A549 (cell line): ENCODE data around the gene HSPA4. TPM values are rescaled to one million over a fixed set of nuclear protein-coding genes. Genes with fewer than 3 reads are reported as not detected.
"Not testable (repeated sequence)": the region's sequence is repeated elsewhere in the genome, so short reads cannot be mapped to it uniquely, and the experiment has no call there.

Source experiments
- ATAC-seq, 2 experiments: fragments of 200-7000 bp in 1 of 2; fragments of >200 bp in 1 of 2; cut with Nextera tagmentation in 1 of 2; cut with Tn5 transposase in 1 of 2; 3 replicates each; pipeline versions ENCODE4 v1.8.0 to v1.9.1; 2018 to 2020; ENCODE audit warnings: mild to moderate bottlenecking in 1 of 2, moderate library complexity in 1 of 2
- CTCF ChIA-PET: fragments of 300-600 bp; sonication (Branson Sonifier 250); formaldehyde crosslinking; extraction: SDS; loops from one replicate; lab custom pipeline; 2021; ENCODE audit warnings: antibody characterized with exemption, inconsistent platforms; lab: Yijun Ruan, JAX
- POLR2A ChIA-PET: fragments of 350-600 bp; formaldehyde crosslinking; extraction: SDS; loops from one replicate; lab custom pipeline; 2021; ENCODE audit warnings: antibody characterized with exemption, inconsistent platforms; lab: Yijun Ruan, JAX
- DNase-seq, 2 experiments: peaks; one replicate each; pipeline versions ENCODE4 v3.0.0 to v3.0.0-alpha.2; 2011 to 2016; ENCODE audit warnings: low read depth in 1 of 2, low spot score in 1 of 2
- FAIRE-seq: peaks from 2 replicates; lab custom pipeline; 2011; peaks lifted over from hg19 to GRCh38; lab: Jason Lieb, UNC
- H3K27ac ChIP-seq, 2 experiments: fragments of >200 bp; sonication (Bioruptor Twin); formaldehyde crosslinking; 3 replicates each; pipeline ENCODE4 v1.5.1; 2016 to 2017
- H3K4me1 ChIP-seq: fragments of >200 bp; sonication (Bioruptor Twin); formaldehyde crosslinking; 3 replicates; pipeline ENCODE4 v1.6.1; 2016
- H3K4me2 ChIP-seq: fragments of >200 bp; sonication (Bioruptor Twin); formaldehyde crosslinking; 3 replicates; pipeline ENCODE4 v1.6.1; 2016
- H3K4me3 ChIP-seq: fragments of >200 bp; sonication (Bioruptor Twin); formaldehyde crosslinking; 3 replicates; pipeline ENCODE4 v1.5.1; 2016
- H3K9me3 ChIP-seq: fragments of >200 bp; sonication (Bioruptor Twin); formaldehyde crosslinking; 3 replicates; pipeline ENCODE4 v1.6.1; 2016
- BHLHE40 ChIP-seq: IDR thresholded peaks from 2 replicates; pipeline ENCODE4 v1.6.1; 2012; ENCODE audit warnings: low read depth, low read length, inconsistent platforms
- E2F6 ChIP-seq: IDR thresholded peaks from 2 replicates; pipeline ENCODE4 v1.6.1; 2012; ENCODE audit warnings: low read depth, borderline replicate concordance
- FOSL2 ChIP-seq, 2 experiments: fragments of 450-650 bp in 1 of 2; fragments of >200 bp in 1 of 2; sonication (Bioruptor Twin) in 1 of 2; formaldehyde crosslinking; IDR thresholded peaks; 2 replicates each; pipeline versions ENCODE4 v1.5.0 to v1.6.1; 2016 to 2020; ENCODE audit warnings: mild to moderate bottlenecking in 1 of 2, moderate library complexity in 1 of 2
- HEYL ChIP-seq: fragments of 250-450 bp; sonication (Bioruptor Pico); IDR thresholded peaks from 2 replicates; pipeline ENCODE4 v1.8.0; 2021; ENCODE audit warnings: mild to moderate bottlenecking, moderate library complexity
- HOXA7 ChIP-seq: fragments of 250-450 bp; sonication (Bioruptor Pico); IDR thresholded peaks from 2 replicates; pipeline ENCODE4 v1.5.0; 2020; ENCODE audit warnings: mild to moderate bottlenecking, moderate library complexity
- MYC ChIP-seq: IDR thresholded peaks from 2 replicates; pipeline ENCODE4 v1.6.1; 2012; ENCODE audit warnings: mild to moderate bottlenecking, inconsistent platforms, low read length, improper control_type of control experiment, borderline replicate concordance
- NPAS2 ChIP-seq: fragments of 250-450 bp; sonication (Bioruptor Pico); IDR thresholded peaks from 2 replicates; pipeline ENCODE4 v1.8.0; 2022; ENCODE audit warnings: mild to moderate bottlenecking, moderate library complexity, borderline replicate concordance
- POLR2A ChIP-seq: IDR thresholded peaks from 2 replicates; pipeline ENCODE4 v1.6.1; 2012; ENCODE audit warnings: mild to moderate bottlenecking, low read length
- REST ChIP-seq: fragments of 200-600 bp; sonication (generic); IDR thresholded peaks from 2 replicates; pipeline ENCODE4 v1.6.1; 2016; ENCODE audit warnings: antibody characterized with exemption, mild to moderate bottlenecking, moderate library complexity
- RNF2 ChIP-seq: fragments of 200-600 bp; sonication (generic); IDR thresholded peaks from 2 replicates; pipeline ENCODE4 v1.6.1; 2016; ENCODE audit warnings: low read depth, mild to moderate bottlenecking, antibody characterized with exemption, moderate library complexity, borderline replicate concordance
- WGBS: methylation state at CpG from one replicate; pipeline ENCODE4 v1.1.6; 2017; ENCODE audit errors: missing lambda C conversion rate; 5-methylcytosine and 5-hydroxymethylcytosine counted together
- polyA plus RNA-seq, 4 experiments: library from polyadenylated mRNA; depleted of rRNA in 3 of 4; stranded (reverse); fragments of >200 nt; fragmentation: RNase III in 1 of 4; extraction: RNeasy Plus Mini Kit Qiagen cat#74134 plus additional on column Dnase treatment in 1 of 4; gene quantifications; 2 replicates in 3 of 4; 3 replicates in 1 of 4; pipeline ENCODE4 v1.2.3, GENCODE V29; 2011 to 2017

Gene HSPA4
- polyA plus RNA-seq, 2 of the 4 experiments (the other 2 are of a cell fraction) = 160 to 166 TPM

GRCh38 chr5:133129950-133130349 is 78.1 kb downstream of the HSPA4 start (continued):
- no peak for TF ChIP-seq REST
- TF ChIP-seq HOXA7 (CRISPR knock-in tag) = no peak

- H3K27ac ChIP-seq = no peak overlapping the region
- H3K4me2 ChIP-seq = peak overlapping the region; percentile 7; the same call in 1 of the 3 replicates
- DNase-seq (no peak), FAIRE-seq (no peak), ATAC-seq (no peak)
- H3K4me1 ChIP-seq = peaks cover 11% of the 10 kb centered on the region; the same call in 1 of the 3 replicates
- TF ChIP-seq E2F6 (no peak), FOSL2 (IDR thresholded peaks at IDR 0.05) (no peak), FOSL2 (CRISPR knock-in tag; IDR thresholded peaks at IDR 0.05) (peak; percentile 29; the same call in 1 of the 2 replicates)
- POLR2A ChIA-PET = no interaction called here
- CTCF ChIA-PET = interaction anchor here (0.6 to 4.1 kb wide), 7 partner anchors 10 to 117 kb away, joined by 3 to 37 read pairs (median 4); no protein-coding TSS in a partner anchor
- WGBS = 49% methylated on average over 8 of the region's 8 CpGs
- no peaks in the 10 kb centered on the region for H3K9me3 ChIP-seq
- no peak overlapping the region for H3K4me3 ChIP-seq
These were observed 78.7 kb downstream of the HSPA4 start for GRCh38 chr5:133130387-133131118.

GRCh38 chr5:133132717-133133116 is 80.9 kb downstream of the HSPA4 start:
- ATAC-seq (no peak), DNase-seq (no peak), FAIRE-seq (no peak)
- Histone ChIP-seq H3K4me1 (0 out of 3 replicates have a peak, but pooled peaks cover 4% of the 10 kb centered on the region), H3K4me3 (no peak overlapping the region), H3K4me2 (no peak overlapping the region), H3K9me3 (no peaks in the 10 kb centered on the region), H3K27ac (no peak overlapping the region)
- 29% methylated on average over 2 of the region's 2 CpGs for WGBS
- ChIA-PET POLR2A (no interaction called here), CTCF (interaction anchor here (1.3 kb wide), 1 partner anchor 17 kb away, joined by 3 read pairs; no protein-coding TSS in a partner anchor)
- TF ChIP-seq E2F6 = no peak
- no peak for TF ChIP-seq POLR2A
- TF ChIP-seq MYC = no peak
- no peak for TF ChIP-seq BHLHE40
- no peak for TF ChIP-seq NPAS2 (CRISPR knock-in tag)
- TF ChIP-seq HEYL (CRISPR knock-in tag) = no peak
- no peak for TF ChIP-seq REST
- no peak for TF ChIP-seq RNF2

GRCh38 chr5:133133241-133133640 is 81.4 kb downstream of the HSPA4 start:
- DNase-seq, H3K4me1 ChIP-seq, POLR2A ChIA-PET, H3K4me3 ChIP-seq, H3K27ac ChIP-seq, ATAC-seq, H3K4me2 ChIP-seq, H3K9me3 ChIP-seq, FAIRE-seq: not testable (repeated sequence)
- 71% methylated on average over 5 of the region's 5 CpGs for WGBS
- CTCF ChIA-PET = interaction anchor here (1.3 kb wide), 1 partner anchor 17 kb away, joined by 3 read pairs; no protein-coding TSS in a partner anchor

- H3K4me1 ChIP-seq, H3K4me3 ChIP-seq, POLR2A ChIA-PET, H3K27ac ChIP-seq, DNase-seq, ATAC-seq, H3K9me3 ChIP-seq, H3K4me2 ChIP-seq, FAIRE-seq: not testable (repeated sequence)
- CTCF ChIA-PET = interaction anchor here (2.3 kb wide), 1 partner anchor 26 kb away, joined by 8 read pairs; no protein-coding TSS in a partner anchor
- WGBS = 12% methylated on average over 2 of the region's 2 CpGs
These were observed 85.1 kb downstream of the HSPA4 start for GRCh38 chr5:133136890-133137289.
